NB4 (cell line): ENCODE measurements around the gene FAM153A.
"Not testable (repeated sequence)": the region's sequence is repeated elsewhere in the genome, so short reads cannot be mapped to it uniquely, and the experiment has no call there.

Source experiments
- DNase-seq: peaks from one replicate; pipeline ENCODE4 v3.0.0; 2010; ENCODE audit warnings: low read depth
- H3K4me3 ChIP-seq: one replicate; pipeline ENCODE4 v1.5.1; 2011; ENCODE audit warnings: mild to moderate bottlenecking, low read depth, low read length, moderate library complexity

FAM153A gene

GRCh38 chr5:177763737-177764508, 18.8 kb downstream of the FAM153A start:
- not testable (repeated sequence) for DNase-seq, H3K4me3 ChIP-seq

GRCh38 chr5:177760954-177761353, 21.7 kb downstream of the FAM153A start:
- not testable (repeated sequence) for DNase-seq, H3K4me3 ChIP-seq

GRCh38 chr5:177747354-177747753, 35.3 kb downstream of the FAM153A start:
- not testable (repeated sequence) for H3K4me3 ChIP-seq, DNase-seq

- not testable (repeated sequence) for H3K4me3 ChIP-seq, DNase-seq
These were observed 57.8 kb downstream of the FAM153A start for GRCh38 chr5:177724858-177725257.

- DNase-seq, H3K4me3 ChIP-seq: not testable (repeated sequence)
These were observed 58.7 kb downstream of the FAM153A start for GRCh38 chr5:177723831-177724485.

- not testable (repeated sequence) for DNase-seq
These were observed 59.9 kb downstream of the FAM153A start for GRCh38 chr5:177722829-177723228.

GRCh38 chr5:177719989-177720388, 62.7 kb downstream of the FAM153A start:
- not testable (repeated sequence) for H3K4me3 ChIP-seq, DNase-seq

More at GRCh38 chr5:177722829-177723228, 59.9 kb downstream of the FAM153A start:
- not testable (repeated sequence) for H3K4me3 ChIP-seq

- H3K4me3 ChIP-seq, DNase-seq: not testable (repeated sequence)
These were observed 67.3 kb downstream of the FAM153A start for GRCh38 chr5:177715423-177715822.

- not testable (repeated sequence) for DNase-seq
These were observed 86.6 kb downstream of the FAM153A start for GRCh38 chr5:177696100-177696499.

GRCh38 chr5:177695356-177695930, 87.3 kb downstream of the FAM153A start:
- not testable (repeated sequence) for DNase-seq, H3K4me3 ChIP-seq

More at GRCh38 chr5:177696100-177696499, 86.6 kb downstream of the FAM153A start:
- not testable (repeated sequence) for H3K4me3 ChIP-seq

- not testable (repeated sequence) for DNase-seq, H3K4me3 ChIP-seq
These were observed 88.2 kb downstream of the FAM153A start for GRCh38 chr5:177694518-177694835.

GRCh38 chr5:177693671-177694517, 88.8 kb downstream of the FAM153A start:
- not testable (repeated sequence) for DNase-seq, H3K4me3 ChIP-seq

GRCh38 chr5:177692969-177693368, 89.7 kb downstream of the FAM153A start:
- not testable (repeated sequence) for DNase-seq

GRCh38 chr5:177692507-177692906, 90.2 kb downstream of the FAM153A start:
- not testable (repeated sequence) for DNase-seq, H3K4me3 ChIP-seq

More at GRCh38 chr5:177692969-177693368, 89.7 kb downstream of the FAM153A start:
- H3K4me3 ChIP-seq, result not testable (repeated sequence)

GRCh38 chr5:177689011-177689610, 93.6 kb downstream of the FAM153A start:
- not testable (repeated sequence) for DNase-seq, H3K4me3 ChIP-seq

GRCh38 chr5:177688091-177688490, 94.6 kb downstream of the FAM153A start:
- not testable (repeated sequence) for H3K4me3 ChIP-seq, DNase-seq

GRCh38 chr5:177681920-177682319, 100.8 kb downstream of the FAM153A start:
- not testable (repeated sequence) for DNase-seq, H3K4me3 ChIP-seq
